Measurements from ENCODE around the gene SKIL.

- no peak for TF ChIP-seq POLR2AphosphoS5 (IDR thresholded peaks at IDR 0.05)
- no peak for TF ChIP-seq CTCF (IDR thresholded peaks at IDR 0.05 in 8 of 11, conservative IDR thresholded peaks at IDR 0.05 in 3 of 11)
Observed at GRCh38 chr3:170429050-170429449, 71.5 kb downstream of the SKIL start.
